Measurements from ENCODE around the gene NR3C2. TPM values are rescaled to one million over a fixed set of nuclear protein-coding genes. Genes with fewer than 3 reads are reported as not detected.

The NR3C2 gene
- total RNA-seq, 1 donor from 2014 or later, result 5.7 TPM

DNA sequence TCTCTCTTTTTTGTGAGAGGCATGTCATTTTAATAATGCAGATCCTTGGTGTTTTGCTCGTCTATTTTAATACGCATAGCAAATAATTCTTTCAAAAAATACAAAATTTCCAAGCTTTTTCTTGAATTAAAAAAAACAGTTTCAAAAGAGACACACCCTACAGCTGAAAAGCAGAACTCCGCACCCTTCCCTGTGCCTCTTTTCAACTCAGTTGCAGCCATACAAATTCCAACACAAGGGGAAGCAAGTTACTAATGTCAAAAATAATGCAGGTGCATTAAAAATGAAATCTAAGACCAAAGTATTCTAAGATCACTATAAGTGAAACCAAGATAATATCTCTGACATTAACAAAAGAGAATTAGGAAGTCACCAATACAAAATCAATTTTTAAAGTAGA, 66.6 kb downstream of the NR3C2 start:
- DNase-seq (ENCODE audit: low spot score in 2 of 2) (no peak), FAIRE-seq (no peak)

GRCh38 chr4:148373093-148373492, 69.1 kb downstream of the NR3C2 start:
- DNase-seq (ENCODE audit: low spot score in 2 of 2), result no peak
- FAIRE-seq, result no peak

DNA sequence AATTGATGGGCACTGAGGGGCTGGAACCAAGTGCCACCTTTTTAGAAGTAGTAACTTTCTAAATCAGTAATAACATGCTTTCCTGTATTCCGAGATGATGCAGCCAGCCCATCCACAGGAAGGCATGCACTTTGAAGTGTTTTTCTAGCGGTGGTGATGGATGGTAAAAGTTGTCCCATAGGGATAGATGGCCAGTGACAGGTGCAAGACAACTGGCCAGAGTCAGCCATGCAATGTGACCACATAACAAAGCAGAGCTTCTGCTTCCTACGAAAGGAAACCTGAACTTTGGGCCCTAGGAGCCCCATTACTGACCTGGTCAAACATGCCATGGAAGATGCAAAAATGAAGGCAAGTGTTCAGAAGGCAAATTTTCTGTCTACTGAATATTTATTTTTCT, 72.3 kb downstream of the NR3C2 start:
- DNase-seq (ENCODE audit: low spot score in 2 of 2) (no peak), FAIRE-seq (no peak)

GRCh38 chr4:148367756-148368155, 74.5 kb downstream of the NR3C2 start:
- no peak for FAIRE-seq
- no peak for DNase-seq (ENCODE audit: low spot score in 2 of 2)

DNA sequence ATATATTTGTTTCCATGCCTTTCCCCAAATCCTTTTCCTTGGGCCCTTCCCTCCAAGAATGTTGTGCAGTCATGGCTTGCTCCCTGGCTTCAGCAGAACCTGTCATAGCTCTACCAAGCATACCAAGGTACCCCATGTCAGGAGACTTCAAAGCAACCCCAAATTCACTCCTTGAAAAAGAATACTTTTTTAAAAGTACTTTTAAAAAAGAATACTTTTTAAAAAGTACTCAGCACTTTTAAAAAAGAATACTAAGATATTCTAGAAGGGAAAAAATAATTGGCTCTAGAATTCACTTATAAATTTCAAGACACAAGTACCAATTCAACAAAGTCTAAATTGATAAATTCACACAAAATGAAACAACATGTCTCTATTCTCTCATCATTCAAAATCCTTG, 76.0 kb downstream of the NR3C2 start:
- peak; percentile 99 for FAIRE-seq

DNA sequence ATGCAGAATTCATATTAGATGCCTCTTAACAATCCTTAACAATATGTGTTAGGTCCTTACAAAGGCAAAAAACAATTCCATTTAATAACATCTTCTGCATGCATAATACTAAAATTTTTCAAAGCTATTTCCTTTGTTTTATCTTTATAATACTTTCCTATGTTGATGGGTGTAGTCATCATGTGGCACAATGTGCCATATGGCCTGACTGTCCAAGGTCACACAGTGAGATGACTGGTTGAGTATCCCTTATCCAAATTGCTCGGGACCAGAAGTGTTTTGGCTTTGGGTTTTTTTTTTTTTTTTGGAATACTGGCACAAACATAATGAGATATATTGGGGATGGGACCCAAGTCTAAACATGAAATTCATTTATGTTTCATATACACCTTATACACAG, 77.7 kb downstream of the NR3C2 start:
- FAIRE-seq, result no peak
- DNase-seq (ENCODE audit: low spot score in 2 of 2), result no peak

More for the DNA sequence above, 76.0 kb downstream of the NR3C2 start:
- no peak for DNase-seq (ENCODE audit: low spot score in 2 of 2)

DNA sequence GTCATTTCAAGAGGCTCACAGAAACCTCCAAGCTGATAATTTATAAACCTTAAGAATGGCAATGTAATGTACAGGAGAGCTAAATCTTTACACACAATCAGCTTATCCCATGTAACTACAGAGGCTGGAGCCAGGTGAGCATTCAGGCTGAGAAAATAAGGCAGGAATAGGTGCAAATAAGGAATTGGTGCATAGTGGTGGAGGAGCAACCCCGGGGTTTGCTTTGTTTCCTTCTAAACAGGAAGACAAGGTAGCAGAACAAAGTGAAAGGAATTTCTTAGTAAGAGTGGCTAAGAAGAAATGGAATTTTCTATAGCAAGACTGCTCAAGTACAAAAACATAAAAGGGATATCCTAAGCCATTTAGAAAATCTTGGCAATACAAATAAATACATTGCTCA, 82.4 kb downstream of the NR3C2 start:
- DNase-seq (ENCODE audit: low spot score in 2 of 2) (no peak), FAIRE-seq (no peak)

DNA sequence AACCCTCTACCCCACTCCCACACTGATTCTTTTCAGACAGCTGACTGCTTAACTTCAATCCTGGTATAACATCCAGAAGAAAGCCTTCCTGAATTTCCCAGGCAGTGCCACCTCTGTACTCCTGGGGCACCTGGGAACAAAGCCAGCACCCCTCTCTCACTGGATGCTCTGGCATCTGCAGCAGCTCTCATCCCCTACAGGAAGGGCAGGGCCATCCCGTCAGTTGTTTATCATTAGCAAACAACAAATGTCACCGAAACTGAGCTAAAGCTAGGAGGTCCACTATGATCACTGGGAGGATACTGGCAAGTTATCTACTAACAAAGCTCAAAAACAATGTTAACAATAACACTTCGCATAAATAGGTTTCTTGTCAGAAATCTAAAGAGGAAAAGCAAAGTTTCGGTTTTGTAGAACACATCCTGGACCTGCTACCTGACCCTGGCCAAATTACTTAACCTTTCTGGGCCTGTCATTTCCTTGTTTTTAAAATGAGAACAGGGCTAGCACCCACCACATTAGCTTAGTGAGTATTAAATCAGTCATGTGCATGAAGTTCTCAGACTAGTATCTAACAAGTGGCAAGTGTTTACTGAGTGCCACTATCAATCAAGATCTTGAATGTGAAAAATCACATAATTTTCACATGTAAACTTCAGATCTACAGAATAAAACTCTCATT, 86.6 kb downstream of the NR3C2 start:
- FAIRE-seq, result no peak
- no peak for DNase-seq (ENCODE audit: low spot score in 2 of 2)

GRCh38 chr4:148354186-148354585, 88.0 kb downstream of the NR3C2 start:
- DNase-seq (ENCODE audit: low spot score in 2 of 2) (no peak), FAIRE-seq (no peak)

DNA sequence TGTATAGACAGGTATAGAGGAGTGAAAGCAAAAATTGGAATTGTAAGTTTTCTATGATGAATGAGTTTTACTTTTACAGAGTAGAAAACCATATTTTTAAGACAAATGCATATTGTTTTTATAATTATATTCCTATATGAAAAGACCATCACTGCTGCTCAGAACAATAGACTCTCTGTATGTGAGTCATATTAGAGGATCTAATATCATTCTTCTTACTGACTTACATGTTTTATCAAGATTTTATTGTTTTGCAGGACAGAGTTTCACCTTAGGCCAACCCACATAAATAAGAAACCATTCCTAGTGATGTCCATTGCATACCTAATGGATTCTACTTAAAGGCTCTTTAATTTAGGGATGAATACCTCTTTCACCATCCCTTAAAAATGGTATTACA, 88.6 kb downstream of the NR3C2 start:
- FAIRE-seq (no peak), DNase-seq (ENCODE audit: low spot score in 2 of 2) (no peak)

GRCh38 chr4:148349153-148349552, 93.1 kb downstream of the NR3C2 start:
- DNase-seq (ENCODE audit: low spot score in 2 of 2) (no peak), FAIRE-seq (no peak)

DNA sequence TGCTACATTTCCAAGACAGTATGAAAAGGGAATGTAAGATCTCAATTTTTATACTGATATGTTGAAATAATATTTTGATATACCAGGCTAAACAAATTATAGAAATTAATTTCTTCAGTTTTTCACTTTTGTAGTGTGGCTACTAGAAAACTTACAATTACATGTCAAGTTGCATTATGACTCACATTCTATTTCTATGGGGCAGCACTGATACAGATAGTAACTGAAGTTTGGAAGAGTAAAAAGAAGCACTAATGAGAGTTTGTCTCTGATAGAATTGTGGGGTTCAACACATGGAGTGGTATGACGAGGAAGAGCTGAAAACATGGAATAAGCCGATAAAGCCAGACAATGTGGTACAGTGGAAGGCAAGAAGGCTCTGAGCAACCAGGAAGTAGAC, 95.6 kb downstream of the NR3C2 start:
- FAIRE-seq (no peak), DNase-seq (ENCODE audit: low spot score in 2 of 2) (no peak)

DNA sequence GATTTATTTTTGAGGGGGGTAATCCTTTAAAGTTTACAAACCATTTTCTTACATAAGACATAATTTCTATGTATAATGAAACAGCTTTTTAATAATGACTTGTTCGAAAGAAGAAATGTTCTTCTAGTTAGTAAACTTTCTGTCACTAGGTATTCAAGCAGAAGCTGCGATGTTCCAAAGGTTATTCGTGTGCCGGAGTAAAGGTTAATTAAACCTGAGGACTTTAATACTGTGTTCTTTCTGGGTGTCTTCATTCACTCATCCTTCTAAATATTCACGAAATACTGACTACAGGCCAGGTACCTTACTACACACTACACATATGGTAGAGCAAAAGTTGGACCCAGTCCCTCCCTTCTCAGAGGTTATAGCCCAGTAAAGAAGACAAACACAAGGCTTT, 96.7 kb downstream of the NR3C2 start:
- FAIRE-seq, result no peak

DNA sequence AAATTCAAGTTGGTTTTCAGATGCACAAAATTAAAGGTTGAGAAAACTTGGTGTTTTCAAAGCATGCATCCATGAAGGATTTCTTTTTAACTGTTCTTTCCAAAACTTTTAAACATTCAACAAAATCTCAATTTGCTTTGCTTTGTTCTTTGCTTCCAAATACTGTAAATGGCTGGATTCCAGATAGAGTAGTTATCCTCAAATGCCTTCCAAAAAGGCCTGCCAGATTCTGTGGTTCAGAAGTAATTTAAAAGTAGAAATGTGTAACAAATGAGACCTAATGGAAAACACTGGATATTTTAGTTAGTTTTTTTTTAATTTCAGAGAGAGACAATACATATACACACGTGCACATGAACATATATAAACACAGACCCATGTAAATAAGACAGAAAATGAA, 97.3 kb downstream of the NR3C2 start:
- FAIRE-seq, result no peak

More for the DNA sequence above, 96.7 kb downstream of the NR3C2 start:
- no peak for DNase-seq (ENCODE audit: low spot score in 2 of 2)

DNA sequence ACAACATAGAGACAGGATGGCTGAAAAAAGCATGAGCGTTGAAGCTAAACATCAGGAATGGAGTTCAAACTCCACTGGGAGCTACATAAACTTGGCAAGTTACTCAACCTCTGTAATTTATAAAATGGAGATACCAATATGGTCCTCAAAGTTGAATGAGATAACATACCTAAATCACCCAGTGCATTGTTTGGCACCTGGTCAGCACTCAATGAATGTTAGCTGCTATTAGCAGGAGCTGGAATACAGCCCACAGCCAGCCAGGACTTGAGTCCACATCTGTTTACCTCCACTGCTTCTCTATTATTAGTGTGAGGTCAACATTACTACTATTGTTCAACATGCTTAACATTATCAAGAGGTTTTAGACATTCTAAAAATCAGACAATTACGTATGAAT, 97.9 kb downstream of the NR3C2 start:
- FAIRE-seq (no peak), DNase-seq (ENCODE audit: low spot score in 2 of 2) (no peak)

More for the DNA sequence above, 97.3 kb downstream of the NR3C2 start:
- DNase-seq (ENCODE audit: low spot score in 2 of 2), result no peak

- no peak for DNase-seq (ENCODE audit: low spot score in 2 of 2)
Measured at GRCh38 chr4:148341980-148342800, 100.0 kb downstream of the NR3C2 start.

DNA sequence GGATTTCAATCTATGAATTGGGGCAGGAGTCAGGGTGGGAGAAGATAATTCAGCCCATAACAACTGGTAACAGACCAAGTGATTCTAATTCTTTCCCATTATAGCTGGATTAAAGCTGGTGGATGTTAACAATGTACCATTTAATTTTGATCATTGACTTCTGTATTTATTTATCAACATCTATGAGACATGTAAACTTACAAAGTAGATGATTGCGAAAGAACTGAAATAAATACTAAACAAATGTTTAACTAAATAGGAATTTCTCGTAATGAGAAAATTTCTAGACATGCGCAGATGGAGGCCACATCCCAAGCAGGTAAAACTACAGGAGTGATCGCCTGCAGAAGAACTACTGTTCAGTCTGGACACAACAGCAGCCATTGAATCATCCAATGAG, 107.1 kb downstream of the NR3C2 start:
- no peak for FAIRE-seq
- no peak for DNase-seq (ENCODE audit: low spot score in 2 of 2)

More at GRCh38 chr4:148341980-148342800, 100.0 kb downstream of the NR3C2 start:
- FAIRE-seq, result no peak

DNA sequence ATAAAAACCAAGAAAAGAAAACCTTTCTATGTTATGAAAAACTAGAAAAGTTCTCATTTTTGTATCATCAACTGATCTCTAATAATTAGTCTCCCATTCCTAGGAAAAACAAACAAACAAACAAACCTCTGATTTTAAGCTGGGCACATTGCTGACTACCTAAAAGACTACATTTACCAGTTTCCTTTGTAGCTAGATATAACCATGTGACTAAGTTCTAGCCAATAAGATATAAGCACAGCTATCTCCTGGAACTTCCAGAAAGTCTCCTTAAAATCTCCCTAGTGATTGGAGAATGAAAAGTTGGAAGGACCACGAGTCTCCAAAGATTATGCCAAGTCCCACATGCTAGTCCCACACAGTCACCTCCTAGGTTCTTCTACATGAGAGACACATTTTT, 108.9 kb downstream of the NR3C2 start:
- FAIRE-seq, result no peak

GRCh38 chr4:148332486-148332885, 109.7 kb downstream of the NR3C2 start:
- FAIRE-seq (no peak), DNase-seq (ENCODE audit: low spot score in 2 of 2) (no peak)

More for the DNA sequence above, 108.9 kb downstream of the NR3C2 start:
- no peak for DNase-seq (ENCODE audit: low spot score in 2 of 2)

- DNase-seq (ENCODE audit: low spot score in 2 of 2) (no peak), FAIRE-seq (no peak)
Measured at GRCh38 chr4:148330724-148331123, 111.5 kb downstream of the NR3C2 start.

GRCh38 chr4:148330161-148330560, 112.1 kb downstream of the NR3C2 start:
- FAIRE-seq, result no peak
- DNase-seq (ENCODE audit: low spot score in 2 of 2), result no peak

DNA sequence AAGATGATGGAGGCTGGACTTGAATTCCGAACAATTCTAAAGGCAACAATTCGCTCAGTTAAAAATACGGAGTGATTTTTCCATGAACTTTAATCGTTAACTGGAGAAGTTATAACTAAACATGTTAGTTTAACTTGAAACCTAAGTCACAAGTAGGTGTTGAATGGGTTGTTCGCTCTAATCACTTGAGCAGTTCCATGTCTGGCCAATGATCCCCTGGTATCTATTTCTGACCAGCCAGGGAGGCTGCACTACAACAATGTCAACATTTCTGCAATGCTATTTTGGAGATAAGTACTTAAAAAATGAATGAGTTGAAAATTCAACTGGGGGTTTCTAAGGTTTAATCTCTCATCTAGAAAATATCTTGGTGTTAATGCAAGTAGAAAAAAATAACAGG, 112.5 kb downstream of the NR3C2 start:
- FAIRE-seq, result no peak
- DNase-seq (ENCODE audit: low spot score in 2 of 2), result no peak
